ENCODE results near the gene MYPN. TPM values are rescaled to one million over a fixed set of nuclear protein-coding genes. Genes with fewer than 3 reads are reported as not detected.

Gene MYPN
- total RNA-seq, 1 experiment from 2014 or later: not detected

DNA sequence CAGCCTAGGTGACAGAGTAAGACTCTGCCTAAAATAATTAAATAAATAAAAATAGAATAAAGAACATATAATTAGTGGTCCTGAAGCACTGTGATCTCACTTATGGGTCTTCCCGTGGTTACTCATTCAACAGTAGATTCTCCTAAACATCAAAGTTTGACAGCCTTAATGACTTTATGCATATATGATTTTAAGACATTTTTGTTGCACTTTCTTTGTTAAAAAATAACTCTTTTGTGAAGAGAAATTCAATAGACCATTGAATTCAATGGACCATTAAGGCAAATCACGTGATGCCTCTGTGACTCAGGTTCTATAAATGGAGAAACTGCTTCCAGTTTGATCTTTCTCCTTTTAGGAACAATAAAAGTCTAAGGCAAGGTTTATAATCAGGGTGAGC lies 63.0 kb downstream of the MYPN start:
- H3K27me3 ChIP-seq (ENCODE audit: low read length): no peaks in the 10 kb centered on the region
- no peak overlapping the region for H3K4me3 ChIP-seq (ENCODE audit: low read length)
- no peaks in the 10 kb centered on the region for H3K9me3 ChIP-seq (ENCODE audit: low read length)
- peaks cover 4% of the 10 kb centered on the region for H3K4me1 ChIP-seq (ENCODE audit: low read length)
- H3K4me2 ChIP-seq (ENCODE audit: low read depth, low read length, poor library complexity, severe bottlenecking): peak overlapping the region; percentile 19
- no peaks in the 10 kb centered on the region for H4K20me1 ChIP-seq (ENCODE audit: insufficient read depth, low read depth, low read length)
- no peaks in the 10 kb centered on the region for H3K36me3 ChIP-seq (ENCODE audit: insufficient read depth, low read length)
- no peak overlapping the region for H2AFZ ChIP-seq (ENCODE audit: low read length)
- H3K27ac ChIP-seq (ENCODE audit: low read length): no peak overlapping the region
- peak; percentile 46 for DNase-seq
- no peaks in the 10 kb centered on the region for H3K79me2 ChIP-seq (ENCODE audit: low read length)
- H3K9me2 ChIP-seq (replicated peaks; ENCODE audit: insufficient read depth, low read length): no peaks in the 10 kb centered on the region
- H3K9ac ChIP-seq (ENCODE audit: low read length): no peak overlapping the region

DNA sequence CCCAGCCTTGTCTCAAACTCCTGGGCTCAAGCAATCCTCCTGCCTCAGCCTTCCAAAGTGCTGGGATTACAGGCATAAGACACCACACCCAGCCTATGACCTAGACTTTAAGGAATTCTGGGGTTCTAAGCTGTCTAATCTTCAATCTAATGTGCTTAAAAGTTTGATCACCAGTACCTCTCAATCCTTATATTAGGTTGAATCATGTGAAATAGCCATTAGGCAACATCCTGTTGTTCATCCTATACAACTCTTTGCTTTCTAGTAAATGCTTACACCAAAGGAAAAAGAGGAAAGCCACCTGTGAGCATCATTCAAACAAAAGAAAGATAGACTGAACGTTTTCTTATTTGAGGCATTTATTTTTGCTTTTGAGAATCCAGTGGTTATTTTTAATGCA lies 66.7 kb downstream of the MYPN start:
- Histone ChIP-seq H2AFZ (ENCODE audit: low read length) (no peak overlapping the region), H3K4me1 (ENCODE audit: low read length) (peaks cover 4% of the 10 kb centered on the region), H4K20me1 (ENCODE audit: insufficient read depth, low read depth, low read length) (no peaks in the 10 kb centered on the region), H3K79me2 (ENCODE audit: low read length) (no peaks in the 10 kb centered on the region), H3K36me3 (ENCODE audit: insufficient read depth, low read length) (no peaks in the 10 kb centered on the region), H3K9ac (ENCODE audit: low read length) (no peak overlapping the region), H3K9me3 (ENCODE audit: low read length) (no peaks in the 10 kb centered on the region), H3K4me2 (ENCODE audit: low read depth, low read length, poor library complexity, severe bottlenecking) (no peak overlapping the region), H3K27ac (ENCODE audit: low read length) (no peak overlapping the region), H3K4me3 (ENCODE audit: low read length) (no peak overlapping the region), H3K9me2 (replicated peaks; ENCODE audit: insufficient read depth, low read length) (no peaks in the 10 kb centered on the region), H3K27me3 (ENCODE audit: low read length) (no peaks in the 10 kb centered on the region)
- DNase-seq: no peak

DNA sequence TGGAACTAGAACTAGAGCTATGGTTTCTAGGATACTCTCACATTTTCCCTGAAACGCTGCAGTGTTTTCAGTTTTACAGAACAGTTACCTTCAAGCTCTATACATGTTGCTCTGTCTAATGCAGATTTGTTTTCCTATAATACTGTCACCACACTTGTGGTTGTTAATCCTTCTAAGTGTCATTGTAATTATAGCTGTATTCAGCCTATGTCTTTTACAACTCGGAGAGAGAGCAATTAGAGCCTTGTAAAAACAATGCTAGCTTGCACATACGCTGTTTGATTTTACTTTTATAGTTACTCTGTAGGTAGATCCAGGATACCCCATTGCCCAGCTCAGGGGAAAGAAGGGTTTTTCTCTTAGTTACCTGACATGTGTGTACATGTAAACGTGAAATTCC lies 67.5 kb downstream of the MYPN start:
- DNase-seq: no peak
- no peaks in the 10 kb centered on the region for H3K27me3 ChIP-seq (ENCODE audit: low read length)
- no peak overlapping the region for H2AFZ ChIP-seq (ENCODE audit: low read length)

DNA sequence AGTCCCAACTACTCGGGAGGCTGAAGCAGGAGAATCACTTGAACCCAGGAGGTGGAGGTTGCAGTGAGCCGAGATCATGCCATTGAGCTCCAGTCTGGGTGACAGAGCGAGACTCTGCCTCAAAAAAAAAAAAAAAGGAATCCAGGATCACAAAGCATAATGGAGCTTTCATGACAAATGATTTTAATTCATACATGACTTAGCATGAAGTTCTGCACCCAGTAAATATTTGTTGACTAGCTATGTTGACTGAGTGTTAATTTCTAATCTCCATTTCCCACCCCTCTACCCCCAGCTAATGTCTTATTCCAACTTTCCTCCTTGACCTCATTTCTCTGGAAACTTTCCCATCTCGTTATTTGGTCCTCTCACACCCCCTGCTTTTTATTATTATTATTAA lies 69.3 kb downstream of the MYPN start:
- no peak for DNase-seq
- Histone ChIP-seq H3K4me3 (ENCODE audit: low read length) (no peak overlapping the region), H3K4me1 (ENCODE audit: low read length) (no peaks in the 10 kb centered on the region)

More for the DNA sequence above, 67.5 kb downstream of the MYPN start:
- H3K27ac ChIP-seq (ENCODE audit: low read length): no peak overlapping the region
- H3K9me3 ChIP-seq (ENCODE audit: low read length): no peaks in the 10 kb centered on the region
- H3K9me2 ChIP-seq (replicated peaks; ENCODE audit: insufficient read depth, low read length): no peaks in the 10 kb centered on the region
- no peaks in the 10 kb centered on the region for H4K20me1 ChIP-seq (ENCODE audit: insufficient read depth, low read depth, low read length)
- no peaks in the 10 kb centered on the region for H3K36me3 ChIP-seq (ENCODE audit: insufficient read depth, low read length)
- no peaks in the 10 kb centered on the region for H3K79me2 ChIP-seq (ENCODE audit: low read length)
- H3K4me3 ChIP-seq (ENCODE audit: low read length): no peak overlapping the region
- peaks cover 4% of the 10 kb centered on the region for H3K4me1 ChIP-seq (ENCODE audit: low read length)
- H3K4me2 ChIP-seq (ENCODE audit: low read depth, low read length, poor library complexity, severe bottlenecking): no peak overlapping the region
- no peak overlapping the region for H3K9ac ChIP-seq (ENCODE audit: low read length)

DNA sequence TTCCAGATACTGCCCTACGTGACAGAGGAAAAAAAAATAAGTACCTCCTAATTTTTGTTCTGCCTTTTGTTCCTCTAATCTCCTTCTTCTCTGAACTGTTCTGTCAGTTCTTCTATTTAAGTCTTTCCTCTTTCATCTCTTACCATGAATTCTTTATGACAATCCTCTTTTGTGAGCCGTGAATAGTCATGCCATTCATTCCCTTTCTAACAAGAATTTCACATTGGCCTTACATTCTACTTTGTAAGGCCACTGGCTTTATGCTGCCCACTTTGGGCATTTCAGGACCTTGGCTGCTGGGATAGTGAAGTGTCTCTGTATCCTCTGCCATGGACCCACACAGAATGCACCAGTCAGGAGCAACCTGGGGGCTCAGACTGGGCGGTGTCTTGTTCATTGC lies 69.7 kb downstream of the MYPN start:
- Histone ChIP-seq H3K9me2 (replicated peaks; ENCODE audit: insufficient read depth, low read length) (no peaks in the 10 kb centered on the region), H3K4me3 (ENCODE audit: low read length) (no peak overlapping the region), H3K4me1 (ENCODE audit: low read length) (no peaks in the 10 kb centered on the region)

More for the DNA sequence above, 69.3 kb downstream of the MYPN start:
- H4K20me1 ChIP-seq (ENCODE audit: insufficient read depth, low read depth, low read length): no peaks in the 10 kb centered on the region
- no peak overlapping the region for H2AFZ ChIP-seq (ENCODE audit: low read length)
- no peak overlapping the region for H3K4me2 ChIP-seq (ENCODE audit: low read depth, low read length, poor library complexity, severe bottlenecking)
- no peaks in the 10 kb centered on the region for H3K9me3 ChIP-seq (ENCODE audit: low read length)
- no peak overlapping the region for H3K27ac ChIP-seq (ENCODE audit: low read length)
- no peaks in the 10 kb centered on the region for H3K79me2 ChIP-seq (ENCODE audit: low read length)
- H3K36me3 ChIP-seq (ENCODE audit: insufficient read depth, low read length): no peaks in the 10 kb centered on the region
- H3K9ac ChIP-seq (ENCODE audit: low read length): no peak overlapping the region
- H3K9me2 ChIP-seq (replicated peaks; ENCODE audit: insufficient read depth, low read length): no peaks in the 10 kb centered on the region
- H3K27me3 ChIP-seq (ENCODE audit: low read length): no peaks in the 10 kb centered on the region

DNA sequence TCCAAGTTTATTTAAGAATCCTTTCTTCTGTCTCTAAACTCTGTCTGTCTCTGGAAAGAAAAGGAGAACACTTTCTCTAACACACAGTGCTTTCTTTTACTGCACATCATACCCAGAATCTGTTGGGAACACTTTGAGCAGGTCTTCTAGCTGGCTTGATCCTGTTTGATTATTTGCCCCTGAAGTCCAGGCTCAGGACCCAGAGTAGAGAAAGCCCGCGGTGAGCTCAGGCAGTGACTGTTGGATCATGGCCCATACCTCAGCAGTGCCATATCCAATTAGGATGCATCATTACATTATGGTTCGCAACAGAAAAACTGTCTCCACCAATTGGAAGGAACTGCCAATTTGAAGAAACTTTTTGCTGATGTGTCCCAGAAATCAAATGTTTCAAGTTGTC lies 71.2 kb downstream of the MYPN start:
- Histone ChIP-seq H3K9me2 (replicated peaks; ENCODE audit: insufficient read depth, low read length) (no peaks in the 10 kb centered on the region), H3K9ac (ENCODE audit: low read length) (no peak overlapping the region), H3K79me2 (ENCODE audit: low read length) (no peaks in the 10 kb centered on the region), H3K4me3 (ENCODE audit: low read length) (no peak overlapping the region), H3K4me2 (ENCODE audit: low read depth, low read length, poor library complexity, severe bottlenecking) (no peak overlapping the region), H3K36me3 (ENCODE audit: insufficient read depth, low read length) (no peaks in the 10 kb centered on the region), H3K9me3 (ENCODE audit: low read length) (no peaks in the 10 kb centered on the region), H2AFZ (ENCODE audit: low read length) (no peak overlapping the region), H3K4me1 (ENCODE audit: low read length) (no peaks in the 10 kb centered on the region), H4K20me1 (ENCODE audit: insufficient read depth, low read depth, low read length) (no peaks in the 10 kb centered on the region), H3K27me3 (ENCODE audit: low read length) (no peaks in the 10 kb centered on the region), H3K27ac (ENCODE audit: low read length) (no peak overlapping the region)
- no peak for DNase-seq

More for the DNA sequence above, 69.7 kb downstream of the MYPN start:
- no peaks in the 10 kb centered on the region for H3K79me2 ChIP-seq (ENCODE audit: low read length)
- no peaks in the 10 kb centered on the region for H3K36me3 ChIP-seq (ENCODE audit: insufficient read depth, low read length)
- no peaks in the 10 kb centered on the region for H3K9me3 ChIP-seq (ENCODE audit: low read length)
- no peak for DNase-seq
- H2AFZ ChIP-seq (ENCODE audit: low read length): no peak overlapping the region
- H3K27ac ChIP-seq (ENCODE audit: low read length): no peak overlapping the region
- no peaks in the 10 kb centered on the region for H3K27me3 ChIP-seq (ENCODE audit: low read length)
- no peak overlapping the region for H3K9ac ChIP-seq (ENCODE audit: low read length)
- no peak overlapping the region for H3K4me2 ChIP-seq (ENCODE audit: low read depth, low read length, poor library complexity, severe bottlenecking)
- H4K20me1 ChIP-seq (ENCODE audit: insufficient read depth, low read depth, low read length): no peaks in the 10 kb centered on the region

DNA sequence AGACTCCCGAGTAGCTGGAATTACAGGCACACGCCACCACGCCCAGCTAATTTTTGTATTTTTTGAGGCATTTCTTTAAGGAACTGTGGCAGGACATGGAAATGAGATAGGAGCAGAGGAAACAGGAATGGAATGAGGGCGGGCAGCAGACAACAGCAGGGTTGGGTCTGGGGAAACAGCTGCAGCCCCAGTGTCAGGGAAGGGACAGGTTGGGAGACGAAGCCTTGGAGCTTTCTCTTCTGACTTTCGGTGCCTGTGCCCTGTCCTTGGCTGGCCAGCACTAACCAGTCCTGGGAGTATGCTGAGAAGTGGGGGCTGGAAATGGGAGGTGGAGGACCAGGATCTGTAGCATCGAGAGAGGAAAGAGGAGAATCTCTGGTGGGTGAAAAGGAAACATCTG lies 75.3 kb downstream of the MYPN start:
- H3K4me3 ChIP-seq (ENCODE audit: low read length): no peak overlapping the region
- no peaks in the 10 kb centered on the region for H3K4me1 ChIP-seq (ENCODE audit: low read length)
- no peak overlapping the region for H3K4me2 ChIP-seq (ENCODE audit: low read depth, low read length, poor library complexity, severe bottlenecking)
- H3K9me2 ChIP-seq (replicated peaks; ENCODE audit: insufficient read depth, low read length): no peaks in the 10 kb centered on the region
- H3K36me3 ChIP-seq (ENCODE audit: insufficient read depth, low read length): no peaks in the 10 kb centered on the region
- no peaks in the 10 kb centered on the region for H3K27me3 ChIP-seq (ENCODE audit: low read length)
- H3K9ac ChIP-seq (ENCODE audit: low read length): no peak overlapping the region
- DNase-seq: no peak
- H3K9me3 ChIP-seq (ENCODE audit: low read length): no peaks in the 10 kb centered on the region
- no peak overlapping the region for H3K27ac ChIP-seq (ENCODE audit: low read length)
- H2AFZ ChIP-seq (ENCODE audit: low read length): no peak overlapping the region
- H3K79me2 ChIP-seq (ENCODE audit: low read length): no peaks in the 10 kb centered on the region
- H4K20me1 ChIP-seq (ENCODE audit: insufficient read depth, low read depth, low read length): no peaks in the 10 kb centered on the region

DNA sequence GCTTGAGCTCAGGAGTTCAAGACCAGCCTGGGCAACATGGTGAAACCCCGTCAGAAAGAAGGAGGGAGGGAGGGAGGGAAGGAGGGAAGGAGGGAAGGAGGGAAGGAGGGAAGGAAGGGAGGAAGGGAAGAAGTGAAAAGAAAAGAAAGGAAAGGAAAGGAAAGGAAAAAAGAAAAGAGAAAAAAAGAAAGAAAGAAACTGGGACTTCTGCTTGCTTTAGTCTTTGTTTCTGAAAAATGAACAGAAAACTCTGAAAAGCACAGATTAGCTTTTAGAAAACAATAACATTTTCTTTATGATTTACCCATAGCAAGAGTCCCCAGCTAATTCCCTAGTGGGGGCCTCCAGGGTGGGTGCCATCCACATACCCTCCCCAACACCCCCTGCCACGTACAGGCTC lies 75.8 kb downstream of the MYPN start:
- no peaks in the 10 kb centered on the region for H3K4me1 ChIP-seq (ENCODE audit: low read length)
- H3K9me2 ChIP-seq (replicated peaks; ENCODE audit: insufficient read depth, low read length): no peaks in the 10 kb centered on the region
- H4K20me1 ChIP-seq (ENCODE audit: insufficient read depth, low read depth, low read length): no peaks in the 10 kb centered on the region
- H3K79me2 ChIP-seq (ENCODE audit: low read length): no peaks in the 10 kb centered on the region
- H3K27me3 ChIP-seq (ENCODE audit: low read length): no peaks in the 10 kb centered on the region
- H3K4me2 ChIP-seq (ENCODE audit: low read depth, low read length, poor library complexity, severe bottlenecking): no peak overlapping the region
- H3K4me3 ChIP-seq (ENCODE audit: low read length): no peak overlapping the region
- DNase-seq: no peak
- H3K27ac ChIP-seq (ENCODE audit: low read length): no peak overlapping the region
- H3K36me3 ChIP-seq (ENCODE audit: insufficient read depth, low read length): no peaks in the 10 kb centered on the region
- no peaks in the 10 kb centered on the region for H3K9me3 ChIP-seq (ENCODE audit: low read length)
- no peak overlapping the region for H3K9ac ChIP-seq (ENCODE audit: low read length)
- H2AFZ ChIP-seq (ENCODE audit: low read length): no peak overlapping the region

DNA sequence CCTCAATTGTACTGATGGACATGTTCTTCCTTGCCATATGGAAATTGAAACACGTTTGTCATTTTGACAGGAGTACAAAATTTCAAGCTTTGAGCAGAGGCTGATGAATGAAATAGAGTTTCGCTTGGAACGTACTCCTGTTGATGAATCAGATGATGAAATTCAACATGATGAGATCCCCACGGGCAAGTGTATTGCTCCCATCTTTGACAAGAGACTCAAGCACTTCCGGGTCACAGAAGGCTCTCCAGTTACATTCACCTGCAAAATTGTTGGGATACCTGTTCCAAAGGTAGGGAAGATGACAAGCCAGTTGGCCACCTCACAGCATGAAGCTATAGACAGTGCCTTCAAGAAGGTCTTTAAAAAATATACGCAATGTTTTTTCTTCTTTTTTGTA lies 79.5 kb downstream of the MYPN start:
- no peak for DNase-seq
- no peaks in the 10 kb centered on the region for H4K20me1 ChIP-seq (ENCODE audit: insufficient read depth, low read depth, low read length)
- no peaks in the 10 kb centered on the region for H3K27me3 ChIP-seq (ENCODE audit: low read length)
- H3K9me3 ChIP-seq (ENCODE audit: low read length): no peaks in the 10 kb centered on the region
- H3K27ac ChIP-seq (ENCODE audit: low read length): no peak overlapping the region
- no peaks in the 10 kb centered on the region for H3K9me2 ChIP-seq (replicated peaks; ENCODE audit: insufficient read depth, low read length)
- no peaks in the 10 kb centered on the region for H3K79me2 ChIP-seq (ENCODE audit: low read length)
- H3K4me3 ChIP-seq (ENCODE audit: low read length): no peak overlapping the region
- H2AFZ ChIP-seq (ENCODE audit: low read length): no peak overlapping the region
- no peak overlapping the region for H3K4me2 ChIP-seq (ENCODE audit: low read depth, low read length, poor library complexity, severe bottlenecking)
- H3K9ac ChIP-seq (ENCODE audit: low read length): no peak overlapping the region
- H3K4me1 ChIP-seq (ENCODE audit: low read length): no peaks in the 10 kb centered on the region
- H3K36me3 ChIP-seq (ENCODE audit: insufficient read depth, low read length): no peaks in the 10 kb centered on the region

All from Karpas-422 (cell line).